Measurements from ENCODE around the gene HMSD. TPM values are rescaled to one million over a fixed set of nuclear protein-coding genes. Genes with fewer than 3 reads are reported as not detected.
A peak's percentile ranks its signal among the peaks of the same experiment; 100 is the strongest.

Gene HMSD
- total RNA-seq, 4 donors from 2014 or later = not detected

- DNase-seq = no peak
- TF ChIP-seq POLR2A (IDR thresholded peaks at IDR 0.05) (no peak), CTCF (IDR thresholded peaks at IDR 0.05 in 4 of 5, conservative IDR thresholded peaks at IDR 0.05 in 1 of 5) (no peak)
- Histone ChIP-seq H3K27ac (no peak overlapping the region), H3K36me3 (peaks cover 0 to 1% of the 10 kb centered on the region in 2 donors), H3K4me3 (no peak overlapping the region), H3K9me3 (no peaks in the 10 kb centered on the region), H3K27me3 (no peaks in the 10 kb centered on the region), H3K4me1 (peaks cover 0 to 7% of the 10 kb centered on the region in 2 donors)
- in situ Hi-C loops (cut with MboI; ENCODE audit: low sequenced_read_pairs in 4 of 4) = loop anchor here (25.0 kb wide), 1 partner anchor 465 kb away; no protein-coding TSS in a partner anchor
- no peak for ATAC-seq
- intact Hi-C loops (cut with DNase I; ENCODE audit: low total_unique reads) = loop anchor here (10.0 kb wide), 1 partner anchor 462 kb away; no protein-coding TSS in a partner anchor
Measured at GRCh38 chr18:63977040-63977439, 27.9 kb downstream of the HMSD start.

GRCh38 chr18:63979409-63979920 lies 30.4 kb downstream of the HMSD start:
- ATAC-seq = peak; percentile 50 to 78
- H3K27me3 ChIP-seq = no peaks in the 10 kb centered on the region
- H3K27ac ChIP-seq = no peak overlapping the region
- peaks cover 0 to 10% of the 10 kb centered on the region in 2 donors for H3K36me3 ChIP-seq
- peak; percentile 9 to 23 for DNase-seq
- TF ChIP-seq CTCF (IDR thresholded peaks at IDR 0.05 in 4 of 5, conservative IDR thresholded peaks at IDR 0.05 in 1 of 5) = peak; percentile 43 to 75 (median 55)
- no peak for TF ChIP-seq POLR2A (IDR thresholded peaks at IDR 0.05)
- peak overlapping the region in 3 of 4 donors; percentile 8 to 39 (median 10) for H3K4me3 ChIP-seq
- H3K4me1 ChIP-seq = peaks cover 0 to 7% of the 10 kb centered on the region in 2 donors
- H3K9me3 ChIP-seq = no peaks in the 10 kb centered on the region
- in situ Hi-C loops (cut with MboI; ENCODE audit: low sequenced_read_pairs in 4 of 4) (loop anchor here (25.0 kb wide), 1 partner anchor 467 kb away; no protein-coding TSS in a partner anchor), intact Hi-C loops (cut with DNase I; ENCODE audit: low total_unique reads) (loop anchor here (10.0 kb wide), 1 partner anchor 465 kb away; no protein-coding TSS in a partner anchor)

GRCh38 chr18:63980027-63980426 lies 30.9 kb downstream of the HMSD start:
- Histone ChIP-seq H3K27me3 (no peaks in the 10 kb centered on the region), H3K4me3 (peak overlapping the region in 3 of 4 donors; percentile 8 to 39 (median 10)), H3K4me1 (peaks cover 0 to 7% of the 10 kb centered on the region in 2 donors), H3K36me3 (peaks cover 0 to 10% of the 10 kb centered on the region in 2 donors), H3K9me3 (no peaks in the 10 kb centered on the region), H3K27ac (no peak overlapping the region)
- in situ Hi-C loops (cut with MboI; ENCODE audit: low sequenced_read_pairs in 4 of 4) (loop anchor here (25.0 kb wide), 1 partner anchor 468 kb away; no protein-coding TSS in a partner anchor), intact Hi-C loops (cut with DNase I; ENCODE audit: low total_unique reads) (no loop called here)
- DNase-seq (no peak), ATAC-seq (no peak)
- no peak for TF ChIP-seq CTCF (IDR thresholded peaks at IDR 0.05 in 4 of 5, conservative IDR thresholded peaks at IDR 0.05 in 1 of 5)
- TF ChIP-seq POLR2A (IDR thresholded peaks at IDR 0.05) = no peak

DNA sequence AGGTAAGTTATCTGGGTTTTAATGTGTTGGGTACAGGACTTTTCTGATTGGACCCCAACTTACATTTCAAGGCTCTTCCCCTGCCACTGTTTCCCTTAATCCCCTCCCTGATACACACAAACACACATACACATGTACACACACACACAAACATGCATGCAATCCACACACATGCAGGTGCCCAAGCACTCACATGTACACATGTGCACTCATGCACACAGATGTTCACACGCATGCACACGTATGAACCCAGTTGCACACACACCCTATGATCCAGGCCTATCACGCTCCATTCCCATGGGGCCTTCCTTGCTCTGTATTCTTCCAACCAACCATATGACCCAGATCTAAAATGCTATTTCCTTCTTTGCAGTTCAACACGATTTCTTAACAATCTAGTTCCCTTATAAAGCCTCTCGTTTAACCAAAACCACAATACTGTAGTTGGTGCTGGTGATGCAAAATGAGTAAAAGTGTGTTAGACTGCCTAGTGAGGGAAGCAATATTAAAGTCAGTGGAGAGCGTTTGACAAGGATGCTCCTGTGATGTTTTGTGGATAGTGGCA lies 31.9 kb downstream of the HMSD start:
- TF ChIP-seq POLR2A (IDR thresholded peaks at IDR 0.05) (no peak), CTCF (IDR thresholded peaks at IDR 0.05 in 4 of 5, conservative IDR thresholded peaks at IDR 0.05 in 1 of 5) (no peak)
- H3K36me3 ChIP-seq = peaks cover 0 to 10% of the 10 kb centered on the region in 2 donors
- H3K9me3 ChIP-seq = no peaks in the 10 kb centered on the region
- in situ Hi-C loops (cut with MboI; ENCODE audit: low sequenced_read_pairs in 4 of 4) (loop anchor here (25.0 kb wide), 1 partner anchor 469 kb away; no protein-coding TSS in a partner anchor), intact Hi-C loops (cut with DNase I; ENCODE audit: low total_unique reads) (no loop called here)
- no peaks in the 10 kb centered on the region for H3K27me3 ChIP-seq
- no peak overlapping the region for H3K27ac ChIP-seq
- H3K4me1 ChIP-seq = peaks cover 0 to 7% of the 10 kb centered on the region in 2 donors
- no peak overlapping the region for H3K4me3 ChIP-seq
- no peak for ATAC-seq
- DNase-seq = no peak

All from gastrocnemius medialis (tissue), 4 donors.